Hepatocyte (in vitro differentiated cells): ENCODE results near the gene ENOX1.
"Not testable (repeated sequence)": the region's sequence is repeated elsewhere in the genome, so short reads cannot be mapped to it uniquely, and the experiment has no call there.

Experiments
- CTCF ChIP-seq: fragments of 200-600 bp; sonication (generic); IDR thresholded peaks from 2 replicates; pipeline ENCODE4 v1.5.1; 2016; ENCODE audit warnings: antibody characterized with exemption, mild to moderate bottlenecking; ENCODE audit not compliant: poor library complexity
- EZH2 ChIP-seq: fragments of 200-600 bp; sonication (generic); IDR thresholded peaks from 2 replicates; pipeline ENCODE4 v1.6.1; 2016; ENCODE audit warnings: antibody characterized with exemption, mild to moderate bottlenecking, borderline replicate concordance

GRCh38 chr13:43824656-43825055, 37.9 kb upstream of the ENOX1 start:
- TF ChIP-seq CTCF, EZH2: not testable (repeated sequence)
